GM12878 (cell line): Measurements from ENCODE around the gene CFAP90. TPM values are rescaled to one million over a fixed set of nuclear protein-coding genes. Genes with fewer than 3 reads are reported as not detected.

Source experiments
- ASH2L ChIP-seq: fragments of 300-600, 200-600 bp; sonication (generic); IDR thresholded peaks from 2 replicates; pipeline ENCODE4 v1.6.1; 2017; ENCODE audit warnings: low read depth, mild to moderate bottlenecking, borderline replicate concordance
- BCL11A ChIP-seq: IDR thresholded peaks from 2 replicates; pipeline ENCODE4 v1.6.1; 2011; ENCODE audit warnings: low read depth, low read length
- CBX3 ChIP-seq: fragments of 200-600 bp; sonication (generic); IDR thresholded peaks from 2 replicates; pipeline ENCODE4 v1.6.1; 2016; ENCODE audit warnings: low read depth, borderline replicate concordance
- CREM ChIP-seq: IDR thresholded peaks from 2 replicates; pipeline ENCODE4 v1.6.1; 2014; ENCODE audit warnings: antibody characterized with exemption, low read depth
- DPF2 ChIP-seq: fragments of 450-650 bp; IDR thresholded peaks from 2 replicates; pipeline ENCODE4 v1.6.1; 2017; ENCODE audit warnings: mild to moderate bottlenecking
- EED ChIP-seq: sonication (generic); IDR thresholded peaks from 2 replicates; pipeline ENCODE4 v1.6.1; 2016; ENCODE audit warnings: antibody characterized with exemption, low read depth
- GATAD2B ChIP-seq: fragments of 450-650 bp; conservative IDR thresholded peaks from 2 replicates; pipeline ENCODE4 v1.6.1; 2017; ENCODE audit warnings: low read depth, mild to moderate bottlenecking, moderate library complexity
- HDAC2 ChIP-seq: fragments of 200-600 bp; sonication (generic); IDR thresholded peaks from 2 replicates; pipeline ENCODE4 v1.6.1; 2017
- HDGF ChIP-seq: fragments of 450-650 bp; IDR thresholded peaks from 2 replicates; pipeline ENCODE4 v1.6.1; 2016; ENCODE audit warnings: antibody characterized with exemption
- IKZF2 ChIP-seq, 2 experiments: fragments of 450-650 bp; IDR thresholded peaks; 2 replicates each; pipeline ENCODE4 v1.6.1; 2017; ENCODE audit warnings: mild to moderate bottlenecking in 2 of 2, moderate library complexity in 2 of 2
- IRF4 ChIP-seq: IDR thresholded peaks from 2 replicates; pipeline ENCODE4 v1.6.1; 2011; ENCODE audit warnings: low read depth, low read length
- JUND ChIP-seq: IDR thresholded peaks from 2 replicates; pipeline ENCODE4 v1.6.1; 2012; ENCODE audit warnings: low read depth, mild to moderate bottlenecking, low read length, improper control_type of control experiment, moderate library complexity
- MTA2 ChIP-seq: fragments of 450-650 bp; IDR thresholded peaks from 2 replicates; pipeline ENCODE4 v1.6.1; 2016; ENCODE audit warnings: low read depth, mild to moderate bottlenecking, moderate library complexity
- MXI1 ChIP-seq: fragments of 150-350 bp; IDR thresholded peaks from 2 replicates; pipeline ENCODE4 v1.6.1; 2011; ENCODE audit warnings: low read depth, mild to moderate bottlenecking, inconsistent platforms, low read length, improper control_type of control experiment
- NFXL1 ChIP-seq: fragments of 450-650 bp; IDR thresholded peaks from 2 replicates; pipeline ENCODE4 v1.6.1; 2017; ENCODE audit warnings: antibody characterized with exemption, mild to moderate bottlenecking, borderline replicate concordance
- NR2C1 ChIP-seq: fragments of 450-650 bp; IDR thresholded peaks from 2 replicates; pipeline ENCODE4 v1.6.1; 2017; ENCODE audit warnings: antibody characterized with exemption, mild to moderate bottlenecking, moderate library complexity
- PAX5 ChIP-seq: IDR thresholded peaks from 2 replicates; pipeline ENCODE4 v1.6.1; 2011; ENCODE audit warnings: low read depth, low read length, borderline replicate concordance
- POU2F2 ChIP-seq: IDR thresholded peaks from 3 replicates; pipeline ENCODE4 v1.6.1; 2011; ENCODE audit warnings: low read depth, mild to moderate bottlenecking, low read length, borderline replicate concordance
- RBBP5 ChIP-seq: fragments of 200-600 bp; sonication (generic); conservative IDR thresholded peaks from 2 replicates; pipeline ENCODE4 v1.6.1; 2016
- RFX5 ChIP-seq: IDR thresholded peaks from 2 replicates; pipeline ENCODE4 v1.6.1; 2011; ENCODE audit warnings: low read depth, low read length, improper control_type of control experiment
- SIX5 ChIP-seq: IDR thresholded peaks from 2 replicates; pipeline ENCODE4 v1.6.1; 2011; ENCODE audit warnings: mild to moderate bottlenecking, low read depth, low read length, moderate library complexity; ENCODE audit not compliant: severe bottlenecking
- SMAD5 ChIP-seq: IDR thresholded peaks from 2 replicates; pipeline ENCODE4 v1.6.1; 2016; ENCODE audit warnings: antibody characterized with exemption, low read depth
- SMARCA5 ChIP-seq: fragments of 450-650 bp; IDR thresholded peaks from 2 replicates; pipeline ENCODE4 v1.6.1; 2017; ENCODE audit warnings: mild to moderate bottlenecking
- SP1 ChIP-seq: IDR thresholded peaks from one replicate; pipeline ENCODE4 v1.6.1; 2011; ENCODE audit warnings: low read depth, low read length
- TAF1 ChIP-seq: IDR thresholded peaks from 2 replicates; pipeline ENCODE4 v1.6.1; 2011; ENCODE audit warnings: mild to moderate bottlenecking, low read depth, low read length, borderline replicate concordance
- ZNF274 ChIP-seq: IDR thresholded peaks from one replicate; pipeline ENCODE4 v1.8.0; 2011; ENCODE audit not compliant: insufficient read length, insufficient read depth
- polyA plus RNA-seq, 11 experiments: library from polyadenylated mRNA; depleted of rRNA in 4 of 11; unstranded in 6 of 11; stranded (reverse) in 5 of 11; fragments of >200 nt; fragmentation: Nextera tagmentation in 4 of 11; fragmentation: Illumina TruSeq in 1 of 11; extraction: Ambion mirVana in 4 of 11; extraction: Trizol in 1 of 11; gene quantifications; 1 replicate in 1 of 11; 2 replicates in 10 of 11; pipeline versions ENCODE4 v1.2.1 to v1.2.3, GENCODE V29; 2011 to 2016; ENCODE audit warnings: inconsistent platforms in 2 of 11, missing spikeins in 2 of 11, low read depth in 1 of 11
- total RNA-seq, 4 experiments: library from RNA; depleted of rRNA in 3 of 4; stranded (reverse); fragments of >200 nt in 3 of 4; fragmentation: Illumina TruSeq in 1 of 4; extraction: Trizol in 1 of 4; gene quantifications; 2 replicates each; pipeline versions ENCODE4 v1.2.1 to v1.2.3, GENCODE V29; 2013 to 2021
- TF ChIP-seq, protein P1 (sequence below): fragments of 450-650 bp; IDR thresholded peaks from 2 replicates; pipeline ENCODE4 v1.6.1; 2017; ENCODE audit warnings: mild to moderate bottlenecking
- TF ChIP-seq, protein P2 (sequence below): IDR thresholded peaks from 2 replicates; pipeline ENCODE4 v1.6.1; 2012; ENCODE audit warnings: low read length, inconsistent platforms
- TF ChIP-seq, protein P3 (sequence below): fragments of 450-650 bp; conservative IDR thresholded peaks from 2 replicates; pipeline ENCODE4 v1.6.1; 2017; ENCODE audit warnings: mild to moderate bottlenecking, moderate library complexity
- TF ChIP-seq, protein P4 (sequence below): IDR thresholded peaks from 2 replicates; pipeline ENCODE4 v1.6.1; 2012; ENCODE audit warnings: low read depth, low read length, improper control_type of control experiment

CFAP90 gene
- total and polyA plus RNA-seq, 10 of the 15 experiments (the other 5 are each of a cell fraction or from before 2014, with no cell fraction given) = not detected

DNA sequence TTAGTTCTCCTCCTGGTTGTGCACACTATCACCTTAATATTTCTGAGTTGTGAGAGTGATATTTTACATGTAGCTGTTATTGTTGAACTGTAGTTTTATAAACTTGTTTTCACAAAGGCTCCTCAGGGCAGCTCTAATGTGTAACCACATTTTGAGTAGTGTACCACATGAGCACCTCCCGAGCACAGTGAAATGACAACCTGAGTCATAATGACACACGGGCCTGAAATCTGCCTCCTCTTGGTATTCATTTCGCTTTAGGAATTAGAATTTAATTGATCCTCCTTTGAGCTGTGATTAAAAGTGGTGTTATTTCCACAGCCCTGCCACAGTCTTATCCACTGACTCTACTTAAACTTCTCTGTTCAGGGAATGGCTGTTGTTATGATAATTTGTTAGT is 25.9 kb upstream of the CFAP90 start (continued):
- TF ChIP-seq MXI1 (no peak), DPF2 (no peak), POU2F2 (peak; percentile 64; the same call in 1 of the 3 replicates), BCL11A (peak; percentile 34; the same call in 1 of the 2 replicates), NR2C1 (no peak), IKZF2 (IDR thresholded peaks at IDR 0.05) (peak in 1 of 2 experiments; percentile 42; a peak in 1 of 4 replicates), SMAD5 (no peak), CREM (no peak), TAF1 (no peak), PAX5 (peak; percentile 54; the same call in 1 of the 2 replicates), IRF4 (peak; percentile 76), JUND (peak; percentile 22; the same call in 1 of the 2 replicates), SMARCA5 (no peak), GATAD2B (no peak), RFX5 (no peak), RBBP5 (no peak), ZNF274 (no peak), CBX3 (no peak), HDGF (no peak), NFXL1 (no peak), SIX5 (no peak), EED (peak; percentile 34; the same call in 1 of the 2 replicates), MTA2 (peak; percentile 44; the same call in 1 of the 2 replicates), SP1 (no peak), ASH2L (no peak), HDAC2 (no peak)
- TF ChIP-seq, protein P1, sequence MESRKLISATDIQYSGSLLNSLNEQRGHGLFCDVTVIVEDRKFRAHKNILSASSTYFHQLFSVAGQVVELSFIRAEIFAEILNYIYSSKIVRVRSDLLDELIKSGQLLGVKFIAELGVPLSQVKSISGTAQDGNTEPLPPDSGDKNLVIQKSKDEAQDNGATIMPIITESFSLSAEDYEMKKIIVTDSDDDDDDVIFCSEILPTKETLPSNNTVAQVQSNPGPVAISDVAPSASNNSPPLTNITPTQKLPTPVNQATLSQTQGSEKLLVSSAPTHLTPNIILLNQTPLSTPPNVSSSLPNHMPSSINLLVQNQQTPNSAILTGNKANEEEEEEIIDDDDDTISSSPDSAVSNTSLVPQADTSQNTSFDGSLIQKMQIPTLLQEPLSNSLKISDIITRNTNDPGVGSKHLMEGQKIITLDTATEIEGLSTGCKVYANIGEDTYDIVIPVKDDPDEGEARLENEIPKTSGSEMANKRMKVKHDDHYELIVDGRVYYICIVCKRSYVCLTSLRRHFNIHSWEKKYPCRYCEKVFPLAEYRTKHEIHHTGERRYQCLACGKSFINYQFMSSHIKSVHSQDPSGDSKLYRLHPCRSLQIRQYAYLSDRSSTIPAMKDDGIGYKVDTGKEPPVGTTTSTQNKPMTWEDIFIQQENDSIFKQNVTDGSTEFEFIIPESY = no peak
- TF ChIP-seq, protein P2, sequence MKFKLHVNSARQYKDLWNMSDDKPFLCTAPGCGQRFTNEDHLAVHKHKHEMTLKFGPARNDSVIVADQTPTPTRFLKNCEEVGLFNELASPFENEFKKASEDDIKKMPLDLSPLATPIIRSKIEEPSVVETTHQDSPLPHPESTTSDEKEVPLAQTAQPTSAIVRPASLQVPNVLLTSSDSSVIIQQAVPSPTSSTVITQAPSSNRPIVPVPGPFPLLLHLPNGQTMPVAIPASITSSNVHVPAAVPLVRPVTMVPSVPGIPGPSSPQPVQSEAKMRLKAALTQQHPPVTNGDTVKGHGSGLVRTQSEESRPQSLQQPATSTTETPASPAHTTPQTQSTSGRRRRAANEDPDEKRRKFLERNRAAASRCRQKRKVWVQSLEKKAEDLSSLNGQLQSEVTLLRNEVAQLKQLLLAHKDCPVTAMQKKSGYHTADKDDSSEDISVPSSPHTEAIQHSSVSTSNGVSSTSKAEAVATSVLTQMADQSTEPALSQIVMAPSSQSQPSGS = no peak
- TF ChIP-seq, protein P3, sequence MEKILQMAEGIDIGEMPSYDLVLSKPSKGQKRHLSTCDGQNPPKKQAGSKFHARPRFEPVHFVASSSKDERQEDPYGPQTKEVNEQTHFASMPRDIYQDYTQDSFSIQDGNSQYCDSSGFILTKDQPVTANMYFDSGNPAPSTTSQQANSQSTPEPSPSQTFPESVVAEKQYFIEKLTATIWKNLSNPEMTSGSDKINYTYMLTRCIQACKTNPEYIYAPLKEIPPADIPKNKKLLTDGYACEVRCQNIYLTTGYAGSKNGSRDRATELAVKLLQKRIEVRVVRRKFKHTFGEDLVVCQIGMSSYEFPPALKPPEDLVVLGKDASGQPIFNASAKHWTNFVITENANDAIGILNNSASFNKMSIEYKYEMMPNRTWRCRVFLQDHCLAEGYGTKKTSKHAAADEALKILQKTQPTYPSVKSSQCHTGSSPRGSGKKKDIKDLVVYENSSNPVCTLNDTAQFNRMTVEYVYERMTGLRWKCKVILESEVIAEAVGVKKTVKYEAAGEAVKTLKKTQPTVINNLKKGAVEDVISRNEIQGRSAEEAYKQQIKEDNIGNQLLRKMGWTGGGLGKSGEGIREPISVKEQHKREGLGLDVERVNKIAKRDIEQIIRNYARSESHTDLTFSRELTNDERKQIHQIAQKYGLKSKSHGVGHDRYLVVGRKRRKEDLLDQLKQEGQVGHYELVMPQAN = no peak
- TF ChIP-seq, protein P4, sequence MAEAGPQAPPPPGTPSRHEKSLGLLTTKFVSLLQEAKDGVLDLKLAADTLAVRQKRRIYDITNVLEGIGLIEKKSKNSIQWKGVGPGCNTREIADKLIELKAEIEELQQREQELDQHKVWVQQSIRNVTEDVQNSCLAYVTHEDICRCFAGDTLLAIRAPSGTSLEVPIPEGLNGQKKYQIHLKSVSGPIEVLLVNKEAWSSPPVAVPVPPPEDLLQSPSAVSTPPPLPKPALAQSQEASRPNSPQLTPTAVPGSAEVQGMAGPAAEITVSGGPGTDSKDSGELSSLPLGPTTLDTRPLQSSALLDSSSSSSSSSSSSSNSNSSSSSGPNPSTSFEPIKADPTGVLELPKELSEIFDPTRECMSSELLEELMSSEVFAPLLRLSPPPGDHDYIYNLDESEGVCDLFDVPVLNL = no peak
